ENCODE results near the gene EPHB1.

EPHB1 gene

DNA sequence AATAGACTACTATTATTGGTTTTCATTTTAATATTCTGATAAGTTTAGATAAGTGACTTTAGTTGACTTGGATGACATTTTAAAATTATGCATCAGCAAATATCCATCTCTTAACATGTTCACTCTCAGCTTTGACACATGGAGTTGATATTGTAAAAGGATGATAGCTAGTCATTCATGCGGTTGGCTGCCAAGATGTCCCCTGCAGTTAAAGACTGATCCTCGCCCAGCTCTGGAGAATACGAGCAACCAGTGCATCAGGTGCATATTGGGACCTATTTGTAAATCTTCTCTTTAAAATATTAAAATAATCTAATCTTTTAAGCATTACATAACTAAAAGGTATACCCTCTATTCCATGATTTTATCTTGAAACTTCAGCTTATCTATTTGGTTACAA lies 41.9 kb downstream of the EPHB1 start:
- no peak overlapping the region for H3K27ac ChIP-seq (ENCODE audit: low read depth, low read length)
- H3K36me3 ChIP-seq (ENCODE audit: insufficient read depth, low read length) = no peaks in the 10 kb centered on the region
- H3K9ac ChIP-seq (ENCODE audit: low read length) = no peak overlapping the region
- no peaks in the 10 kb centered on the region for H3K9me3 ChIP-seq (ENCODE audit: low read length)
- H3K4me3 ChIP-seq (ENCODE audit: low read depth in 1 of 2, low read length in 2 of 2) = no peak overlapping the region
- no peaks in the 10 kb centered on the region for H3K27me3 ChIP-seq (ENCODE audit: control insufficient read depth in 1 of 2, insufficient read depth in 2 of 2, low read length in 2 of 2)
- H3K4me1 ChIP-seq (ENCODE audit: insufficient read depth, low read length) = peaks cover 5% of the 10 kb centered on the region

DNA sequence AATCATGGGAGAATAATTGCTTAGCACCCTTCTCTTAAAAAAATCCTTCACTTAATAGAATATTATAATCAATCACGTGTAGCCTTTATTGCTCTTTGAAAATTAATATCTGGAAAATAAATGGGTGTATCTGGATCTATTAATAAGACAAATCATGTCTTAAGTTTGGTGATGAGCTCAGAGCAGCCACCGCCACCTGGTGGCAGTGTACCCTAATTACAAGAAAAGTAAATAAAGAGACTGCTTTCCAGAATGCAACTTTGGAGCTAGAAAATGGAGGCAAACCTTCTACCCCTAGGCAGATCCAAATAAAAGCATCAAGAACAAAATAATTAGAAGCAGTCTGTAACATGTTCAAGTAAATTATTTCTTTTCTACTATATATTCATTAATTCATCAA lies 43.5 kb downstream of the EPHB1 start:
- Histone ChIP-seq H3K4me3 (ENCODE audit: low read depth in 1 of 2, low read length in 2 of 2) (no peak overlapping the region), H3K4me1 (ENCODE audit: insufficient read depth, low read length) (peaks cover 5% of the 10 kb centered on the region), H3K36me3 (ENCODE audit: insufficient read depth, low read length) (no peaks in the 10 kb centered on the region), H3K9ac (ENCODE audit: low read length) (no peak overlapping the region), H3K27ac (ENCODE audit: low read depth, low read length) (no peak overlapping the region), H3K9me3 (ENCODE audit: low read length) (no peaks in the 10 kb centered on the region), H3K27me3 (ENCODE audit: control insufficient read depth in 1 of 2, insufficient read depth in 2 of 2, low read length in 2 of 2) (no peaks in the 10 kb centered on the region)

DNA sequence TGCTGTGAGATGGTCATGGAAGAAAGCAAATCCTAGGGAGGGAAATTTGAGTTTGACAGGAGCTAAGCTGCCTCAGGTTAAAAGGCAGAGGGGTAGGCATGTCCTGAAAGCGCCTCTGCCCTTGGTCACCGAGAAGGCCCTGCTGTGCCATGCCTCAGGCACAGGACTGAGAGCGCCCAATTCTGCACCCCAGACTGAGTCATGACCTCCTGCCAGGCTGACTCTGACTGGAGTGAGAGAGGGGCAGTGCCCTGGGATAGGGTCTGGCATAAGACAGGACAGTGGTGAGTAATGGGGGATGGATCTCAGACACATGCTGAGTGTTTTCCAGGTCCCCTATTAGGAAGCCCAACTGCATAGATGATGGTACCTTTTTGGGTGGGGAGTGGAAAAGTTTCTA lies 44.4 kb downstream of the EPHB1 start:
- H3K9me3 ChIP-seq (ENCODE audit: low read length) = no peaks in the 10 kb centered on the region
- H3K9ac ChIP-seq (ENCODE audit: low read length) = no peak overlapping the region
- no peak overlapping the region for H3K4me3 ChIP-seq (ENCODE audit: low read depth in 1 of 2, low read length in 2 of 2)
- H3K27ac ChIP-seq (ENCODE audit: low read depth, low read length) = no peak overlapping the region
- no peaks in the 10 kb centered on the region for H3K36me3 ChIP-seq (ENCODE audit: insufficient read depth, low read length)
- H3K4me1 ChIP-seq (ENCODE audit: insufficient read depth, low read length) = peaks cover 5% of the 10 kb centered on the region
- H3K27me3 ChIP-seq (ENCODE audit: control insufficient read depth in 1 of 2, insufficient read depth in 2 of 2, low read length in 2 of 2) = no peaks in the 10 kb centered on the region

DNA sequence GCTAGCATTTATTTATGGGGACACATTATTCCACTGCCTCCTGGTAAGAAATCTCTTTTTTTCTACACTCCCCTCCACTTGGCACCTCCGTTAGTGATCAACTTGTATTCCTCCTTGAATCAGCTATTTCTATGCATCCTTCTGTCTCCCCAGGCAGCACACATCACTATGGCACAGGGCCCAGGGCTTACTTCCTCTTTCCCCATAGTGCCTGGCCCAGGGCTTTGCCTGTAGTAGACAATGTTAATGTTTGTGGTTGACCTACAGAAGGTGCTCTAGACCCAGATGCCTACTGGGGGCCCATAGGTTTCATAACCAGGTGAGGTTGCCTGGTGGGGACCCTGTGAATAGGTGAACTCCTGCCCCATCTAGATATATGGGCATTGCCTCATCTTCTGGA lies 44.9 kb downstream of the EPHB1 start:
- H3K27me3 ChIP-seq (ENCODE audit: control insufficient read depth in 1 of 2, insufficient read depth in 2 of 2, low read length in 2 of 2) = no peaks in the 10 kb centered on the region
- no peaks in the 10 kb centered on the region for H3K9me3 ChIP-seq (ENCODE audit: low read length)
- H3K9ac ChIP-seq (ENCODE audit: low read length) = no peak overlapping the region
- H3K4me3 ChIP-seq (ENCODE audit: low read depth in 1 of 2, low read length in 2 of 2) = no peak overlapping the region
- H3K27ac ChIP-seq (ENCODE audit: low read depth, low read length) = no peak overlapping the region
- peaks cover 5% of the 10 kb centered on the region for H3K4me1 ChIP-seq (ENCODE audit: insufficient read depth, low read length)
- H3K36me3 ChIP-seq (ENCODE audit: insufficient read depth, low read length) = no peaks in the 10 kb centered on the region

DNA sequence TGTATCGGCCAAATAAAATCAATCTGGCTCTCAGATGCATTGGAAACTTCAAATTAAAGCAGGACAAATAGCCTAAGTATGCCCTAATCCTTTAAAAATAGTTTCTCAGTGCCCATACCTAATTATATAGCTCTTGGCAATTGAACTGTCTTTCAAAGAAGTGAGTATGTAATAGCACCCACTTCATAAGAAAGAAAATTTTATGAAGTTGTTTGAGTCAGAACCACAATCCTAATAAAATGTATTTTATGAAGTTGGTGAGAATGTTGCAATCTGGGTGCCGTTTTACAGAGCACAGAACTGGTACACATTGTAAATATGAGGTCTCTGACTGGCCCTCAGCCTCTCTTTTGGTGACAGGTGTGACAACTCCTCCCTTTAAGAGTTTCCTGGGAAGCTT lies 45.4 kb downstream of the EPHB1 start:
- H3K27me3 ChIP-seq (ENCODE audit: control insufficient read depth in 1 of 2, insufficient read depth in 2 of 2, low read length in 2 of 2) = no peaks in the 10 kb centered on the region
- H3K9ac ChIP-seq (ENCODE audit: low read length) = no peak overlapping the region
- peaks cover 5% of the 10 kb centered on the region for H3K4me1 ChIP-seq (ENCODE audit: insufficient read depth, low read length)
- no peak overlapping the region for H3K4me3 ChIP-seq (ENCODE audit: low read depth in 1 of 2, low read length in 2 of 2)
- no peaks in the 10 kb centered on the region for H3K36me3 ChIP-seq (ENCODE audit: insufficient read depth, low read length)
- no peak overlapping the region for H3K27ac ChIP-seq (ENCODE audit: low read depth, low read length)
- H3K9me3 ChIP-seq (ENCODE audit: low read length) = no peaks in the 10 kb centered on the region

DNA sequence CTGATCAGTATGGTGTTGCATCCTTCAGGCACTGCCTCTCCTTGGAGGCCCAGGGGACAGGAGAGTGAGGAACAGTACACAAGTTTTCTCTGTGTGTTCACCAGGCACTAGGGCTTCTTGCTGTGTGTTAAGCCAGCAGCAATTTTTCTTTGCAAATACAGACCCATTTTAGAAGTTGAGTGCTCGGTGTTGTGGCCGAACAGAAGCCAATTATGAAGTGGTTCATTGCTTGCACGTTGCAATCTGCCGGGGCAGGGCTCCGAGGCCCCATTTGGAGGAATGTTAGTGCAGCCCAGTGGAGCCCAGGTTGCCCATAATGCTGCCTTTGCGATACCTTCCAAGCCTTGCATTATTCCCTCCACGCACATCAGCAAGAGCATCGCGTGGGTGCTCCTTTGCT lies 51.0 kb downstream of the EPHB1 start:
- Histone ChIP-seq H3K4me3 (ENCODE audit: low read depth in 1 of 2, low read length in 2 of 2) (no peak overlapping the region), H3K36me3 (ENCODE audit: insufficient read depth, low read length) (no peaks in the 10 kb centered on the region), H3K27me3 (ENCODE audit: control insufficient read depth in 1 of 2, insufficient read depth in 2 of 2, low read length in 2 of 2) (no peaks in the 10 kb centered on the region), H3K9ac (ENCODE audit: low read length) (no peak overlapping the region), H3K4me1 (ENCODE audit: insufficient read depth, low read length) (no peaks in the 10 kb centered on the region), H3K27ac (ENCODE audit: low read depth, low read length) (no peak overlapping the region), H3K9me3 (ENCODE audit: low read length) (no peaks in the 10 kb centered on the region)

DNA sequence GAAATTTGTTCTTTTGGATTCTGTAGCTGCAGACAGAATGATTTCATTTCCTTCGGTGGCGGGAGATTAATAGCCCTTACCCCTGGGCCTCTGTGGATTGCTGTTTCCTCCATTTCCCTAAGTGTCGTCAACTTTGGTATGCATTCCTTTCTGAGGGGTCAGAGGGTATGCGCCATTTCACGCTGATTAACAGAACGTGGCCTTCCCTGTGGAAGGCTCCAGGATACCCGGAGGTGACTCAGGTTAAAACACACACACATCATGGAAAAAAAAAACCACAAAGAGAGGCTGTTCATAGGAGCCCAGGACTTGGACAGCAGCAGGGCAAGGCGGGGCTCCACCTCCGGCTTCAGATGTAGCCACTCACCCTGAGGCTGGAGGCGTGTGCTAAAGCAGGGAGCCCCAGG lies 51.9 kb downstream of the EPHB1 start:
- no peaks in the 10 kb centered on the region for H3K36me3 ChIP-seq (ENCODE audit: insufficient read depth, low read length)
- H3K27ac ChIP-seq (ENCODE audit: low read depth, low read length) = no peak overlapping the region
- no peaks in the 10 kb centered on the region for H3K9me3 ChIP-seq (ENCODE audit: low read length)
- no peak overlapping the region for H3K4me3 ChIP-seq (ENCODE audit: low read depth in 1 of 2, low read length in 2 of 2)
- H3K4me1 ChIP-seq (ENCODE audit: insufficient read depth, low read length) = no peaks in the 10 kb centered on the region
- H3K9ac ChIP-seq (ENCODE audit: low read length) = no peak overlapping the region
- H3K27me3 ChIP-seq (ENCODE audit: control insufficient read depth in 1 of 2, insufficient read depth in 2 of 2, low read length in 2 of 2) = no peaks in the 10 kb centered on the region

DNA sequence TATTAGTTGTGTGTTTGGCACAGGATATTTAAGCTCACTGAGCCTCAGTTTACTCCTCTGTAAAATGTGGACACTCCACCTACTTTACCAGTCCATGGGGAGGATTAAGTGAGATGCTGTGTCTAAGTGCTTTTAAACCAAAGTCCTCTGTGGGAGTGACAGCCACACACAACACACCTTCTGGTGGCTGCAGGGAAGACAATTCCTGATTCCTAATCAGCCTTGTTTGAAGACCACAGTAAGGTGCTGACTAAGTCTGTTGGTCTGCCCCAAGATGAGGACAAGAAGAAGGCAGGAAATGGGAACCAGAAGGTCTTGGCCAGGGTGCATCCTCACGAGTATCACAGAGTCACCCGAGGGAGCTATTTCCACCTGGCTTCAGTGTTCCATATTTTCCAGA lies 52.3 kb downstream of the EPHB1 start:
- Histone ChIP-seq H3K9ac (ENCODE audit: low read length) (no peak overlapping the region), H3K4me1 (ENCODE audit: insufficient read depth, low read length) (no peaks in the 10 kb centered on the region), H3K27ac (ENCODE audit: low read depth, low read length) (no peak overlapping the region), H3K9me3 (ENCODE audit: low read length) (no peaks in the 10 kb centered on the region), H3K36me3 (ENCODE audit: insufficient read depth, low read length) (no peaks in the 10 kb centered on the region), H3K4me3 (ENCODE audit: low read depth in 1 of 2, low read length in 2 of 2) (no peak overlapping the region), H3K27me3 (ENCODE audit: control insufficient read depth in 1 of 2, insufficient read depth in 2 of 2, low read length in 2 of 2) (no peaks in the 10 kb centered on the region)

DNA sequence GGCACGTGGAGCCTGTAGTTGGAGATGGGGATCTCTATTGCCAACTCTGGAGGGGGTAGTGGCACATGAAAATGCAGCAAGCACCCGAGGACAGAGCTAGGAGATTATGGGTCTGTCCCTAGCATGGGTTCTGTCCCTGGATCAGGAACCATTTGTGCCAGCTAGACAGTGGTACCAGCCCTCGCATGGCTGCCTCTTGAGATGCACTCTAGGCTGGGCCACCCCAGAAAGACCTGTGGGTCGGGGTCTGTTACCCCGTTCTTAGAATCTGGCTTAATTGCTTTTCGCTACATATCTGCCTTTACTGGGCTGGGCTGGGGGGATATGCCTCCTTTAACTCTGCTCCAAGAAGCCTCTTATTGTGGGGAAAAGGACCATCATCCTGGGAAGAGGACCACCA lies 54.5 kb downstream of the EPHB1 start:
- Histone ChIP-seq H3K4me3 (ENCODE audit: low read depth in 1 of 2, low read length in 2 of 2) (no peak overlapping the region), H3K27ac (ENCODE audit: low read depth, low read length) (no peak overlapping the region), H3K4me1 (ENCODE audit: insufficient read depth, low read length) (no peaks in the 10 kb centered on the region), H3K27me3 (ENCODE audit: control insufficient read depth in 1 of 2, insufficient read depth in 2 of 2, low read length in 2 of 2) (no peaks in the 10 kb centered on the region), H3K36me3 (ENCODE audit: insufficient read depth, low read length) (no peaks in the 10 kb centered on the region), H3K9ac (ENCODE audit: low read length) (no peak overlapping the region), H3K9me3 (ENCODE audit: low read length) (no peaks in the 10 kb centered on the region)

DNA sequence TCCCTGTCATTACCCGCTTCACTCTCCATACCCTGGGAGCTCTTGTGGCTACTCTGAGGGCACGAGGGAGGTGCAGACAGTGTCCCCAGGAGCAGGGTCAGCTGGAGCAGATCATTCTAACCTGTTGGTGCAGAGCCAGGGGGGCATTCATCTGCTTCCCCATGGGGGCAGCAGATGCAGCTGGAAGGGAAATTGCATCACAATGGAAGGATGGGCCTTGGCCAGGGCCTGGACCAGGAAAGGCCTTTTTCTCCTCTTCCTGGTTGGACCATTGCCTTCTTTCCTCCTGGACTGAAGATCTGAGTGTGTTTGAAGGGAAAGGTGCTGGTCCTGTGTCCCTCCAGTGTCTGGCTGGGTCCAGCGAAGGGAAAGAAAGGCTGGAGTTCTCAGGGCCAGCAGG lies 55.7 kb downstream of the EPHB1 start:
- Histone ChIP-seq H3K36me3 (ENCODE audit: insufficient read depth, low read length) (no peaks in the 10 kb centered on the region), H3K4me3 (ENCODE audit: low read depth in 1 of 2, low read length in 2 of 2) (no peak overlapping the region), H3K4me1 (ENCODE audit: insufficient read depth, low read length) (no peaks in the 10 kb centered on the region), H3K9ac (ENCODE audit: low read length) (no peak overlapping the region), H3K27ac (ENCODE audit: low read depth, low read length) (no peak overlapping the region), H3K27me3 (ENCODE audit: control insufficient read depth in 1 of 2, insufficient read depth in 2 of 2, low read length in 2 of 2) (no peaks in the 10 kb centered on the region), H3K9me3 (ENCODE audit: low read length) (no peaks in the 10 kb centered on the region)

DNA sequence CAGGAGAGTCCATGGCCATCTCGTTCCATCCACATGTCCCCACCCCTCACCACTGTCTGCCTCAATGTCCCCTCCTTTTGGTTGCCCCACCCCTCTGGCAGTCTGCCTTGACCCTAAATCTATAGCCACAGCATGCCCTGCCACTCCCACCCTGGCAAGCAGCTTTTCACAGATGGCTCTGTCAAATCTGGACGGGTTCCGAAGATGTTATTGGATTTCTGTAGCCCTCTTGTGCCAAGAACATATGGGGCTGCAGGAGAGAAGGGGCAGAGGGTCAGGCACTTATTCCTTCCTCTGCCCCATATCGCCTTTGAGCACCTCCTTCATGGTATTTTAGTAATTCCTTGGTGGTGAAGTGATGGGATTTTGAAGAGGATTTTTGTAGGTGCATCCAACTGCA lies 57.1 kb downstream of the EPHB1 start:
- Histone ChIP-seq H3K9me3 (ENCODE audit: low read length) (no peaks in the 10 kb centered on the region), H3K36me3 (ENCODE audit: insufficient read depth, low read length) (no peaks in the 10 kb centered on the region), H3K4me1 (ENCODE audit: insufficient read depth, low read length) (no peaks in the 10 kb centered on the region), H3K27ac (ENCODE audit: low read depth, low read length) (no peak overlapping the region), H3K4me3 (ENCODE audit: low read depth in 1 of 2, low read length in 2 of 2) (no peak overlapping the region), H3K27me3 (ENCODE audit: control insufficient read depth in 1 of 2, insufficient read depth in 2 of 2, low read length in 2 of 2) (no peaks in the 10 kb centered on the region), H3K9ac (ENCODE audit: low read length) (no peak overlapping the region)

DNA sequence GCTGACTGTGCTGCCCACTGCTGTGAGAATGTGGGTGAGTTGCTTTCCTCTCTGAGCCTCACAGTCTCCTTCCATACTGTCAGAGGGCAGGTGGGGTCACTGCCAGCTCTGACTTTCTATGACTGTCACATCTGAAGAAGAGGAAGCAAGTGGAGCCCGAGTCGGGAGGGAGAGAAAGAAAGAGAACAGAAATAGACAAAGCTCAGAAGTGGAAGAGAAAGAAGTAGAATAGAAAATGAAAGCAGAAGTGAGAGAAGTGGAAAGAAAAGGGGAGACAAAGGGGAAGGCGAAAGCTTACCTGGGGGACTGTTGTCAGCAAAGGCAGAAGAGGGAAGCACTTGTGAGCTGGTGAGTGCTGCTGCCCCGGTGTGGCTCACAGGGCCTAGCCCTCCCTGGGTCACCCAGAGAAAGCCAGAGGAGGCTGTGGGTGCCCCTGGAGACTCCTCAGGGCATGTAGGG lies 57.9 kb downstream of the EPHB1 start:
- Histone ChIP-seq H3K27me3 (ENCODE audit: control insufficient read depth in 1 of 2, insufficient read depth in 2 of 2, low read length in 2 of 2) (no peaks in the 10 kb centered on the region), H3K9ac (ENCODE audit: low read length) (no peak overlapping the region), H3K4me3 (ENCODE audit: low read depth in 1 of 2, low read length in 2 of 2) (no peak overlapping the region), H3K27ac (ENCODE audit: low read depth, low read length) (no peak overlapping the region), H3K4me1 (ENCODE audit: insufficient read depth, low read length) (no peaks in the 10 kb centered on the region), H3K9me3 (ENCODE audit: low read length) (no peaks in the 10 kb centered on the region), H3K36me3 (ENCODE audit: insufficient read depth, low read length) (no peaks in the 10 kb centered on the region)

Measured in muscle layer of colon (tissue), 2 donors.